AG09309 (cell line): Measurements from ENCODE around the gene ZRANB3.
"Not testable (repeated sequence)": the region's sequence is repeated elsewhere in the genome, so short reads cannot be mapped to it uniquely, and the experiment has no call there.

Source experiments
- DNase-seq: peaks from one replicate; pipeline ENCODE4 v3.0.0-alpha.2; 2010; ENCODE audit warnings: low read depth
- H3K4me3 ChIP-seq: 2 replicates; pipeline ENCODE4 v1.5.1; 2011; ENCODE audit warnings: mild to moderate bottlenecking, low read depth, low read length, moderate library complexity; ENCODE audit not compliant: control insufficient read depth
- CTCF ChIP-seq: IDR thresholded peaks from 2 replicates; pipeline ENCODE4 v1.5.1; 2011; ENCODE audit warnings: mild to moderate bottlenecking, low read depth, low read length, inconsistent platforms; ENCODE audit not compliant: insufficient read depth, control insufficient read depth; ENCODE audit errors: missing control alignments

ZRANB3 gene

GRCh38 chr2:135531231-135532197 lies 496 bp upstream of the ZRANB3 start, which contains the start of gene R3HDM1:
R3HDM1 (plus strand) TSS chr2:135531484; CDS start chr2:135604846, 73,362 bp downstream.
- H3K4me3 ChIP-seq: peak within 1 kb of the TSS; percentile 98
- TF ChIP-seq CTCF: no peak
- peak; percentile 100 for DNase-seq

GRCh38 chr2:135528006-135528405 lies 3.0 kb downstream of the ZRANB3 start:
- no peak for TF ChIP-seq CTCF
- no peak for DNase-seq
- H3K4me3 ChIP-seq: no peak overlapping the region

GRCh38 chr2:135525786-135526185 lies 5.2 kb downstream of the ZRANB3 start:
- no peak overlapping the region for H3K4me3 ChIP-seq
- TF ChIP-seq CTCF: no peak
- DNase-seq: no peak

GRCh38 chr2:135512099-135512498 lies 18.9 kb downstream of the ZRANB3 start:
- DNase-seq: no peak
- H3K4me3 ChIP-seq: no peak overlapping the region
- no peak for TF ChIP-seq CTCF

- H3K4me3 ChIP-seq: no peak overlapping the region
- no peak for DNase-seq
- TF ChIP-seq CTCF: no peak
Observed at GRCh38 chr2:135510577-135510976, 20.4 kb downstream of the ZRANB3 start.

GRCh38 chr2:135504811-135505210 lies 26.2 kb downstream of the ZRANB3 start:
- TF ChIP-seq CTCF: no peak
- no peak for DNase-seq

GRCh38 chr2:135498588-135498987 lies 32.4 kb downstream of the ZRANB3 start:
- DNase-seq: not testable (repeated sequence)

More at GRCh38 chr2:135504811-135505210, 26.2 kb downstream of the ZRANB3 start:
- no peak overlapping the region for H3K4me3 ChIP-seq

More at GRCh38 chr2:135498588-135498987, 32.4 kb downstream of the ZRANB3 start:
- H3K4me3 ChIP-seq: not testable (repeated sequence)
